Left lung (tissue), 10 donors: ENCODE data around the gene RNF13. TPM values are rescaled to one million over a fixed set of nuclear protein-coding genes. Genes with fewer than 3 reads are reported as not detected.
"Not testable (repeated sequence)": the region's sequence is repeated elsewhere in the genome, so short reads cannot be mapped to it uniquely, and the experiment has no call there.

Source experiments
- ATAC-seq: fragments of 200-7000 bp; cut with Tn5 transposase; one replicate; pipeline ENCODE4 v1.9.1; 2020; ENCODE audit warnings: moderate library complexity
- DNase-seq, 4 donors: peaks; one replicate each; pipeline ENCODE4 v3.0.0-alpha.2; 2013 to 2020
- H3K27ac ChIP-seq, 2 donors: fragments of 200-600 bp; sonication (generic) in 1 of 2; one replicate each; pipeline versions ENCODE4 v1.5.0 to v1.8.0; 2020 to 2021
- H3K27me3 ChIP-seq, 2 donors: fragments of 200-600 bp; sonication (generic) in 1 of 2; one replicate each; pipeline versions ENCODE4 v1.5.0 to v1.8.0; 2020 to 2021
- H3K36me3 ChIP-seq, 2 donors: fragments of 200-600 bp; sonication (generic) in 1 of 2; one replicate each; pipeline versions ENCODE4 v1.5.0 to v1.8.0; 2020 to 2021
- H3K4me1 ChIP-seq, 2 donors: fragments of 200-600 bp; one replicate each; pipeline ENCODE4 v1.8.0; 2021
- H3K4me3 ChIP-seq, 2 donors: fragments of 200-600 bp; sonication (generic) in 1 of 2; one replicate each; pipeline versions ENCODE4 v1.5.0 to v1.8.0; 2020 to 2021; ENCODE audit warnings: mild to moderate bottlenecking in 1 of 2
- H3K9me3 ChIP-seq, 2 donors: fragments of 200-600 bp; sonication (generic) in 1 of 2; one replicate each; pipeline versions ENCODE4 v1.5.0 to v1.8.0; 2020 to 2021
- intact Hi-C, 2 donors: fragments of 100-400 bp; cut with DNase I; formaldehyde crosslinking; loops; one replicate each; pipeline versions ENCODE4 v1.11.2 to v1.14.2; 2022
- polyA plus RNA-seq, 6 donors: library from polyadenylated mRNA; unstranded; fragments of 120-200 nt; gene quantifications; one replicate each; pipeline ENCODE4 v1.2.1, GENCODE V29; 2013; ENCODE audit not compliant: insufficient read length in 6 of 6
- total RNA-seq, 2 donors: library from RNA; stranded (reverse); fragmentation: NEBNext Ultra II Directional; extraction: Animal tissue kit (Norgen Biotek cat#: 25700); gene quantifications; one replicate each; pipeline ENCODE4 v1.2.1, GENCODE V29; 2021
- TF ChIP-seq, protein P1 (sequence below), 2 donors: fragments of 200-600 bp; sonication (generic) in 1 of 2; IDR thresholded peaks; one replicate each; pipeline versions ENCODE4 v1.5.0 to v1.8.0; 2021; ENCODE audit warnings: antibody characterized with exemption in 2 of 2
- donor health status: DM: no; HTN: yes; CAD: no.
- donor health status: DM: no; HTN: no; CAD: no.

RNF13 gene
- total and polyA plus RNA-seq, 8 donors = 64.9 to 126 (median 73.6) TPM

GRCh38 chr3:149877668-149878067 lies 64.7 kb downstream of the RNF13 start:
- H3K27me3 ChIP-seq = no peaks in the 10 kb centered on the region
- intact Hi-C loops = no loop called here
- TF ChIP-seq, protein P1, sequence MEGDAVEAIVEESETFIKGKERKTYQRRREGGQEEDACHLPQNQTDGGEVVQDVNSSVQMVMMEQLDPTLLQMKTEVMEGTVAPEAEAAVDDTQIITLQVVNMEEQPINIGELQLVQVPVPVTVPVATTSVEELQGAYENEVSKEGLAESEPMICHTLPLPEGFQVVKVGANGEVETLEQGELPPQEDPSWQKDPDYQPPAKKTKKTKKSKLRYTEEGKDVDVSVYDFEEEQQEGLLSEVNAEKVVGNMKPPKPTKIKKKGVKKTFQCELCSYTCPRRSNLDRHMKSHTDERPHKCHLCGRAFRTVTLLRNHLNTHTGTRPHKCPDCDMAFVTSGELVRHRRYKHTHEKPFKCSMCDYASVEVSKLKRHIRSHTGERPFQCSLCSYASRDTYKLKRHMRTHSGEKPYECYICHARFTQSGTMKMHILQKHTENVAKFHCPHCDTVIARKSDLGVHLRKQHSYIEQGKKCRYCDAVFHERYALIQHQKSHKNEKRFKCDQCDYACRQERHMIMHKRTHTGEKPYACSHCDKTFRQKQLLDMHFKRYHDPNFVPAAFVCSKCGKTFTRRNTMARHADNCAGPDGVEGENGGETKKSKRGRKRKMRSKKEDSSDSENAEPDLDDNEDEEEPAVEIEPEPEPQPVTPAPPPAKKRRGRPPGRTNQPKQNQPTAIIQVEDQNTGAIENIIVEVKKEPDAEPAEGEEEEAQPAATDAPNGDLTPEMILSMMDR (IDR thresholded peaks at IDR 0.05) = no peak

GRCh38 chr3:149879872-149880271 lies 66.9 kb downstream of the RNF13 start:
- intact Hi-C loops = no loop called here

More at GRCh38 chr3:149877668-149878067, 64.7 kb downstream of the RNF13 start:
- H3K9me3 ChIP-seq = no peaks in the 10 kb centered on the region
- no peak overlapping the region for H3K27ac ChIP-seq
- no peak for DNase-seq
- H3K4me1 ChIP-seq = peaks cover 0 to 4% of the 10 kb centered on the region in 2 donors
- peaks cover 0 to 16% of the 10 kb centered on the region in 2 donors for H3K36me3 ChIP-seq
- H3K4me3 ChIP-seq = no peak overlapping the region
- no peak for ATAC-seq

GRCh38 chr3:149881879-149882278 lies 68.9 kb downstream of the RNF13 start:
- ATAC-seq (peak; percentile 38), DNase-seq (no peak)
- intact Hi-C loops = no loop called here
- Histone ChIP-seq H3K27ac (no peak overlapping the region), H3K9me3 (no peaks in the 10 kb centered on the region), H3K4me1 (peaks cover 0 to 4% of the 10 kb centered on the region in 2 donors), H3K36me3 (no peaks in the 10 kb centered on the region), H3K27me3 (no peaks in the 10 kb centered on the region), H3K4me3 (no peak overlapping the region)
- TF ChIP-seq, protein P1 (IDR thresholded peaks at IDR 0.05) = no peak

More at GRCh38 chr3:149879872-149880271, 66.9 kb downstream of the RNF13 start:
- DNase-seq (peak in 3 of 4 donors; percentile 47 to 73 (median 49)), ATAC-seq (peak; percentile 94)
- H3K4me3 ChIP-seq = no peak overlapping the region
- no peaks in the 10 kb centered on the region for H3K9me3 ChIP-seq
- TF ChIP-seq, protein P1 (IDR thresholded peaks at IDR 0.05) = peak; percentile 33 to 47
- H3K4me1 ChIP-seq = peaks cover 0 to 4% of the 10 kb centered on the region in 2 donors
- H3K27me3 ChIP-seq = no peaks in the 10 kb centered on the region
- H3K36me3 ChIP-seq = no peaks in the 10 kb centered on the region
- no peak overlapping the region for H3K27ac ChIP-seq

- TF ChIP-seq, protein P1 (IDR thresholded peaks at IDR 0.05) = no peak
- ATAC-seq = no peak
- DNase-seq = no peak
- Histone ChIP-seq H3K36me3 (peaks cover 0 to 12% of the 10 kb centered on the region in 2 donors), H3K4me1 (peaks cover 0 to 4% of the 10 kb centered on the region in 2 donors), H3K27ac (no peak overlapping the region), H3K4me3 (no peak overlapping the region), H3K9me3 (no peaks in the 10 kb centered on the region), H3K27me3 (no peaks in the 10 kb centered on the region)
- intact Hi-C loops = no loop called here
These were observed 70.1 kb downstream of the RNF13 start for GRCh38 chr3:149883134-149883533.

DNA sequence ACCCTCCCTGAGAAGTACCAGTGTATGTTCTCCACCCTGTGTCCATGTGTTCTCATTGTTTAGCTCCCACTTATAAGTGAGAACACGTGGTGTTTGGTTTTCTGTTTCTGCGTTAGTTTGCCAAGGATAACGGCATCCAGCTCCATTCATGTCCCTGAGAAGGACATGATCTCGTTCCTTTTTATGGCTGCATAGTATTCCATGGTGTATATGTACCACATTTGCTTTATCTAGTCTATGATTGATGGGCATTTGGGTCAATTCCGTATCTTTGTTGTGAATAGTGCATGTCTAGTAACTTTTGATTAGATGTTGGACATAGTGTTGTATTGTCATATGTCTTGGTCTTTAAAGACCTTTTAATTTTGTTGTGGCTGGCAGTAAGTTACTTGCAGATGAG lies 70.8 kb downstream of the RNF13 start:
- H3K36me3 ChIP-seq = peaks cover 0 to 12% of the 10 kb centered on the region in 2 donors
- H3K4me1 ChIP-seq, DNase-seq, H3K27me3 ChIP-seq, H3K27ac ChIP-seq, intact Hi-C loops, H3K4me3 ChIP-seq, ATAC-seq, H3K9me3 ChIP-seq: not testable (repeated sequence)

GRCh38 chr3:149884848-149885247 lies 71.8 kb downstream of the RNF13 start:
- ATAC-seq, intact Hi-C loops, H3K4me1 ChIP-seq, DNase-seq, H3K9me3 ChIP-seq, H3K27ac ChIP-seq, H3K27me3 ChIP-seq, H3K4me3 ChIP-seq: not testable (repeated sequence)
- H3K36me3 ChIP-seq = peaks cover 0 to 14% of the 10 kb centered on the region in 2 donors
